ENCODE results near the gene PAK5.

GRCh38 chr20:9501473-9501872 is 337.4 kb downstream of the PAK5 start:
- TF ChIP-seq CTCF (IDR thresholded peaks at IDR 0.05) (no peak), POLR2A (IDR thresholded peaks at IDR 0.05) (no peak)
